Prostate gland (tissue), 2 donors: ENCODE data around the gene CYP2C18.

Experiments
- CTCF ChIP-seq, 4 experiments: fragments of 200-600 bp in 2 of 4; fragments of 450-650 bp in 2 of 4; sonication (generic) in 2 of 4; IDR thresholded peaks; 1 replicate in 3 of 4; 2 replicates in 1 of 4; pipeline ENCODE4 v1.5.1; 2016 to 2019; ENCODE audit warnings: antibody characterized with exemption in 4 of 4, mild to moderate bottlenecking in 2 of 4, moderate library complexity in 2 of 4
- POLR2AphosphoS5 ChIP-seq: sonication (generic); formaldehyde crosslinking; IDR thresholded peaks from one replicate; pipeline ENCODE4 v1.6.1; 2017; ENCODE audit warnings: antibody characterized with exemption

- TF ChIP-seq CTCF (IDR thresholded peaks at IDR 0.05): no peak
- no peak for TF ChIP-seq POLR2AphosphoS5
Observed at GRCh38 chr10:94706089-94706488, 22.6 kb downstream of the CYP2C18 start.
